Measurements from ENCODE around the gene LASP1. TPM values are rescaled to one million over a fixed set of nuclear protein-coding genes. Genes with fewer than 3 reads are reported as not detected.

The LASP1 gene
- total RNA-seq, 1 donor from 2014 or later: 31.7 TPM

DNA sequence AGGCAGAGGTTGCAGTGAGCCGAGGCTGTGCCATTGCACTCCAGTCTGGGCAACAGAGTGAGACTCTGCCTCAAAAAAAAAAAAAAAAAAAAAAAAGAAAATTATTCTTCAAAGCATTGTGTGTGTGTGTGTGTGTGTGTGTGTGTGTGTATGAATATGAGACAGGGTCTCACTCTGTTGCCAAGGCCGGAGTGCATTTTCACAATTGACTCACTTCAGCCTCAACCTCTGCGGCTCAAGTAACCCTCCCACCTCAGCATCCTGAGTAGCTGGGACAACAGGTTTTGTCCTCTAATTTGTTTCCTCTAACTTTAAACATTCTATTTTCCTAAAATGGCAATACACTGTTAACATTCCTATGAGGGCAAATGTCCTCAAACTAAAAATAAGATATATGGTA lies 89.7 kb downstream of the LASP1 start:
- intact Hi-C loops (cut with DNase I): no loop called here
- DNase-seq (no peak), ATAC-seq (ENCODE audit: poor library complexity) (no peak)

DNA sequence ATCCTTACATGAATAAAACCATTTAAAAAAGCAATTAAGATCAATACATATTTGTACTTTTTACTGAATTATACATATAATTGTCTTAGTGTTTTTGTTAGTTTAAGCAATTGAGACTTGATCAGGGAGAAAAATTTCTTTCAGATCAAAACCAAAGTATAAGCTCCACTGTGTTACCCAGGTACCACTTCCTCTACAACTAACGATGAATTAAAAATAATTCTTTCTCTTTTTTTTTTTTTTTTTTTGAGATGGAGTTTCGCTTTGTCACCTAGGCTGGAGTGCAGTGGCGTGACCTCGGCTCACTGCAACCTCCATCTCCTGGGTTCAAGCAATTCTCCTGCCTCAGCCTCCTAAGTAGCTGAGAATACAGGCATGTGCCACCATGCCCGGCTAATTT lies 90.5 kb downstream of the LASP1 start:
- no peak for ATAC-seq (ENCODE audit: poor library complexity)
- no peak for DNase-seq
- intact Hi-C loops (cut with DNase I): no loop called here

DNA sequence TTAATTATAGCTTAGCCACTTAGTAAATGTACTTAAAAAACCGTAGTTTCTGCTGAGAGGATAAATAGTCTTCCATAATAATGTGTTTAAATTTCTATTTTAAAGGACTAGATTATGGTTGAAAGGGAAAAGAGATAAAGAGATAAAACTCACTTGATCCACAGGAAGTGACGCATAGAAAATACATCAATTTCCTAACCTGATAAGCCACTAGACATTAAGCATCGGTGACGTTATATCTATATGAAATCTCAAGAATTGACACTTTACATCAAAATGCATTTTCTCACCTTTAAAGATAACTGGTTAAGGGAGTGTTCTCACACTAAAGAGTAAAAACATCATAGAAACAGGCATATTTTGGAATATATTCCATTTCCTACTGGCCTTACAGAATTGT lies 91.6 kb downstream of the LASP1 start:
- intact Hi-C loops (cut with DNase I): no loop called here
- no peak for ATAC-seq (ENCODE audit: poor library complexity)
- no peak for DNase-seq

DNA sequence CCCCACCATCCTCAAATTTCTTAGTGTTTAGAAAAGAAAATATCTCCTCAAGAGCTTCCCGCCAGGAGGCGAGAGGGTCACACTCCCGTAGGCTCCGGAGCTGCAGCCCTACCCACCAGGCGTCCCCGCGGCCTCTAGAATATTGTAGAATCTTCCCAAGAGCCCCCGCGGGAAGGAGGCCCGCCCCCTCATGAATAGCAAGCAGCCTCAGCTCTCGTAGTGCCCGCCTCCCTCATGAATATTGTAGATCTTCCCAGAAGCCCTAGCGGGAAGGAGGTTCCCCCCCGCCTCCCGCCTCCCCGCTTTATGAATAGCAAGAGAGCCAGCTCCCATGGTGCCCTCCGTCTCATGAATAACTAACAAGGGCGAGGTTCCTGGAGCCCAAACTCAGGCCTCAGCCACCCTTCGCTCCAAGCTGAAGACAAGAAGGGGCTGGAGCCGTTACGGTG lies 97.5 kb downstream of the LASP1 start, which contains the start of gene FBXO47:
Gene FBXO47, minus strand, starts transcription at position 114 of the 449 bp plus-strand sequence. CDS start 4,378 bp downstream, outside the sequence.
- peak; percentile 97 for DNase-seq
- intact Hi-C loops (cut with DNase I): no loop called here
- ATAC-seq (ENCODE audit: poor library complexity): peak; percentile 99

DNA sequence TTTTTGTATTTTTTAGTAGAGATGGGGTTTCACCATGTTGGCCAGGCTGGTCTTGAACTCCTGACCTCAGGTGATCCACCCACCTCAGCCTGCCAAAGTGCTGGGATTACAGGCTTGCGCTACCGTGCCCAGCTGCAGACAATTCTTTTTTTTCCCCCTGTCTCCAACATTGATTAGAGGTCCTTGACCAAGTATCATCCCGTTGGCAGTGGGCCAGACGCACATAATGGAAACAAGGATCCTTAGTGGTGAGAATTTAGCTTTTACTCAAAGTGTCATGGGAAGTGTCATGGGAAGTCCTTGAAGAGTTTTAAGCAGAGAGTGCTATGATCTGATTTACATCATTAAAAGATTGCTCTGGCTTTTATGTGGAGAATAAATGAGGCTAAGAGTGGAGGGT lies 99.4 kb downstream of the LASP1 start:
- intact Hi-C loops (cut with DNase I): no loop called here
- ATAC-seq (ENCODE audit: poor library complexity): no peak
- DNase-seq: no peak

DNA sequence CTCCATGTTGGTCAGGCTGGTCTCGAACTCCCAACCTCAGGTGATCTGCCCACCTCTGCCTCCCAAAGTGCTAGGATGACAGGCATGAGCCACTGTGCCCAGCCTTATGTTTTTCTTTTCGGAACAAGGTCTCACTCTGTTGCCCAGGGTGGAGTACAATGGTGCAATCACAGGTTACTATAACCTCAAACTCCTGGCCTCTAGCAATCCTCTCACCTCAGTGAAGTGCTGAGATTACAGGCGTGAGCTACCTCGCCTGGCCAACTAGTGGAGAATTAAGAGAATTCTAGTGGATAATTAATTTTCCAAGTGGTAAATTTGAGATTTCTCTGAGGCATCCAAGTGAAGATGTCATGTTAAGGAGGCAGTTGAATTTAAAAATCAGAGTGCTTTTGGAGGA lies 100.3 kb downstream of the LASP1 start:
- no peak for DNase-seq
- intact Hi-C loops (cut with DNase I): no loop called here
- no peak for ATAC-seq (ENCODE audit: poor library complexity)

DNA sequence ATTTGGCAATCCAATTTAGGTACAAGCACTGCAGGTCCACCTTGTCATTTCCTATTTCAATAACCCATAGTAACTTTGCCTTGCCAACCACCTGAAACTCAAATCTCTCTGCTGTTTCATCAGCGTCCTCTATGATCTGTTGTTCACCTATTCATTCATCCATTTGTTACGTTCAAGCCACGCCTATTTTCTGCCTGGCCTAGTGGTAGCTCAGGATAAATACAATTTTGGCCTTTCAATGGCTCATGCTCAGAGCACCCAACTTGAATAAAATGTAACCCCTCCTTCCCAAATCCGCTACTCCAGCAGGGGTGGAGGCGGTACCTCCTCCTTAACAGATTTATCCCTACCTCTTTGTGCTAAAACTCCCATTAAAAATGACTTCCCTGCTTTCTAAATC lies 100.9 kb downstream of the LASP1 start:
- DNase-seq: no peak
- intact Hi-C loops (cut with DNase I): no loop called here
- no peak for ATAC-seq (ENCODE audit: poor library complexity)

Small RNA genes within 50 kb of the gene (microRNA-seq; reads per million reads assigned to microRNA genes)
- gene MIR4727: 1.3 reads per million
- gene MIR6779: not detected

Other genes with a start within 250 kb of the LASP1 start
- gene EPOP, start 195.1 kb upstream of the LASP1 start, total RNA-seq: 0.46 TPM
- gene MLLT6, start 164.8 kb upstream of the LASP1 start, total RNA-seq: 71.9 TPM
- gene CISD3, start 139.7 kb upstream of the LASP1 start, total RNA-seq: 82.5 TPM
- 22.2 TPM for gene PCGF2, start 121.7 kb upstream of the LASP1 start, total RNA-seq
- gene PSMB3, start 117.3 kb upstream of the LASP1 start, total RNA-seq: 154 TPM
- gene PIP4K2B, start 70.5 kb upstream of the LASP1 start, total RNA-seq: 41.9 TPM
- 7.6 TPM for gene CWC25, start 44.7 kb upstream of the LASP1 start, total RNA-seq
- 767 TPM for gene RPL23, start 16.3 kb upstream of the LASP1 start, total RNA-seq
- gene FBXO47, start 97.3 kb downstream of the LASP1 start, total RNA-seq: not detected